PFSK-1 (cell line): ENCODE measurements around the gene ZNF736.

Experiments used
- FOXP2 ChIP-seq: optimal IDR thresholded peaks from 2 replicates; pipeline ENCODE3; 2011; ENCODE audit warnings: borderline replicate concordance, control low read depth, inconsistent platforms; ENCODE audit not compliant: insufficient read depth; ENCODE audit errors: extremely low read length, extremely low read depth
- POLR2AphosphoS5 ChIP-seq: IDR thresholded peaks from 2 replicates; pipeline ENCODE4 v1.6.1; 2012; ENCODE audit warnings: low read depth, mild to moderate bottlenecking, control low read depth, low read length, moderate library complexity
- SIN3A ChIP-seq: IDR thresholded peaks from 2 replicates; pipeline ENCODE4 v1.6.1; 2012; ENCODE audit warnings: mild to moderate bottlenecking, low read length, moderate library complexity, borderline replicate concordance; ENCODE audit not compliant: insufficient read depth
- TAF1 ChIP-seq: IDR thresholded peaks from 2 replicates; pipeline ENCODE4 v1.6.1; 2012; ENCODE audit warnings: low read length, control low read depth, borderline replicate concordance; ENCODE audit not compliant: insufficient read depth
- TF ChIP-seq, protein P1 (sequence below), 2 experiments: IDR thresholded peaks; 2 replicates each; pipeline versions ENCODE4 v1.6.1 to v1.8.0; 2011 to 2012; ENCODE audit warnings: low read depth in 2 of 2, low read length in 2 of 2, control low read depth in 1 of 2, inconsistent platforms in 1 of 2, mild to moderate bottlenecking in 1 of 2, moderate library complexity in 1 of 2; ENCODE audit not compliant: insufficient read depth in 1 of 2

The ZNF736 gene

DNA sequence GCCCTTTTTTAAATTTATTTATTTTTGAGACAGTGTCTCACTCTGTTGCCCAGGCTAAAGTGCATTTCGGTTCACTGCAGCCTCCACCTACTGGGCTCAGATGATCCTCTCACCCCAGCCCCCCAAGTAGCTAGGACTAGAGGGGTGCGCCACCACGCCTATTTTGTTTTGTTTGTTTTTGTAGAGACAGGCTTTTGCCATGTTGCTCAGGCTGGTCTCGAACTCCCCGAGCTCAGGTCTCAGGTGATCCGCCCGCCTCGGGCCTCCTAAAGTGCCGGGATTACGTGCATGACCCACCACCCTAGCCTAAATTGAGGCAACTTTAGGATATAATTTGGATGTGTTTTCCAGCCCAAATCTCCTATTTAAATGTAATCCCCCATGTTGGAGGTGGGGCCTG, 805 bp downstream of the ZNF736 start:
- TF ChIP-seq FOXP2 (no peak), TAF1 (no peak), POLR2AphosphoS5 (no peak), SIN3A (no peak)
- TF ChIP-seq, protein P1, sequence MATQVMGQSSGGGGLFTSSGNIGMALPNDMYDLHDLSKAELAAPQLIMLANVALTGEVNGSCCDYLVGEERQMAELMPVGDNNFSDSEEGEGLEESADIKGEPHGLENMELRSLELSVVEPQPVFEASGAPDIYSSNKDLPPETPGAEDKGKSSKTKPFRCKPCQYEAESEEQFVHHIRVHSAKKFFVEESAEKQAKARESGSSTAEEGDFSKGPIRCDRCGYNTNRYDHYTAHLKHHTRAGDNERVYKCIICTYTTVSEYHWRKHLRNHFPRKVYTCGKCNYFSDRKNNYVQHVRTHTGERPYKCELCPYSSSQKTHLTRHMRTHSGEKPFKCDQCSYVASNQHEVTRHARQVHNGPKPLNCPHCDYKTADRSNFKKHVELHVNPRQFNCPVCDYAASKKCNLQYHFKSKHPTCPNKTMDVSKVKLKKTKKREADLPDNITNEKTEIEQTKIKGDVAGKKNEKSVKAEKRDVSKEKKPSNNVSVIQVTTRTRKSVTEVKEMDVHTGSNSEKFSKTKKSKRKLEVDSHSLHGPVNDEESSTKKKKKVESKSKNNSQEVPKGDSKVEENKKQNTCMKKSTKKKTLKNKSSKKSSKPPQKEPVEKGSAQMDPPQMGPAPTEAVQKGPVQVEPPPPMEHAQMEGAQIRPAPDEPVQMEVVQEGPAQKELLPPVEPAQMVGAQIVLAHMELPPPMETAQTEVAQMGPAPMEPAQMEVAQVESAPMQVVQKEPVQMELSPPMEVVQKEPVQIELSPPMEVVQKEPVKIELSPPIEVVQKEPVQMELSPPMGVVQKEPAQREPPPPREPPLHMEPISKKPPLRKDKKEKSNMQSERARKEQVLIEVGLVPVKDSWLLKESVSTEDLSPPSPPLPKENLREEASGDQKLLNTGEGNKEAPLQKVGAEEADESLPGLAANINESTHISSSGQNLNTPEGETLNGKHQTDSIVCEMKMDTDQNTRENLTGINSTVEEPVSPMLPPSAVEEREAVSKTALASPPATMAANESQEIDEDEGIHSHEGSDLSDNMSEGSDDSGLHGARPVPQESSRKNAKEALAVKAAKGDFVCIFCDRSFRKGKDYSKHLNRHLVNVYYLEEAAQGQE (IDR thresholded peaks at IDR 0.05; ENCODE audit: insufficient read depth in 1 of 2, low read depth in 2 of 2, low read length in 2 of 2), result no peak

DNA sequence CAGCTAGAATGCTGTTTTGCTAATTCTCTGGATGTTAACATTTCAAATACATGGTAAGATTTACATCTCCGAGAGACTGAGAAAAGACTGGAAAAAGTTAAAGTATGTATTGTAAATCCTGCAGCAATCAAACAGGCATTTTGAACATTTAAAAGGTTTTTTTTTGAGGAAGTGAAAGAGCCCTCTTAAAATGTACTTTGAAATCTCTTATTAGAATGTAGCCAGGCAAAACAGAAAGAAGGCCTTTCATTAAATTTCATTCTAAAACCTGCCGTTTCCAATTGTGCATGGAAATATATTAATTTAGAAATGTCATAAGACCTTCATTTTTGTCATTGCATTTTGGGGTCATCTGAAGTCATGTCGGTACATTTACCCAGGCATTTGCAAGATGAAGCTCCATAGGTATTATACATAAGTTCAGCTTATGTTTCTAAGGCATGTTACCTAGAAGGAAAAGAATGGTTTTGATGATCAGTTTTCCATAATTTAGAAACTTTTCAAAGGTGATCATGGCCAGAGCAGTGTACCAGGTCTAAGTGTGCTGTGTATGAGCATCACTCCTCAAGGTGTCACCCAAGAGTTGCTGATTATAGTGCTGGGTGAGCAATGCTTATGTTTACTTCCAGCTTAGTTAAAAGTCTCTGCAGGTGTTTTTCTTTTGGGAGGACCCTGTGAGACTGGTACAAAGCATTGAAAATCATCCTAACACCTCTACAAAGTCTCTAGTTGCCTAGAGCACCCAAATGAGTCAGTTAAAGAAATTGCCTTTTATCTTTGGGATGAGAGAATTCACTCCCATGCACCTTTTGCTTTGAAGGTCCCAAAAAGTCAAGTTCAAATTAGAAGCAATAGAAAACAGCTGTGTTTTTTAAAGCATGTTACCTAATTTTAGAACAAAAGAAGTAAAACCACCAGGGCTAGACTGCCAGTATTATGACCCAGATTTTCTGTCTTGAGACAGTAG, 7.1 kb downstream of the ZNF736 start:
- TF ChIP-seq FOXP2 (no peak), POLR2AphosphoS5 (no peak), SIN3A (no peak)
- TF ChIP-seq, protein P1 (IDR thresholded peaks at IDR 0.05; ENCODE audit: insufficient read depth in 1 of 2, low read depth in 2 of 2, low read length in 2 of 2), result no peak

DNA sequence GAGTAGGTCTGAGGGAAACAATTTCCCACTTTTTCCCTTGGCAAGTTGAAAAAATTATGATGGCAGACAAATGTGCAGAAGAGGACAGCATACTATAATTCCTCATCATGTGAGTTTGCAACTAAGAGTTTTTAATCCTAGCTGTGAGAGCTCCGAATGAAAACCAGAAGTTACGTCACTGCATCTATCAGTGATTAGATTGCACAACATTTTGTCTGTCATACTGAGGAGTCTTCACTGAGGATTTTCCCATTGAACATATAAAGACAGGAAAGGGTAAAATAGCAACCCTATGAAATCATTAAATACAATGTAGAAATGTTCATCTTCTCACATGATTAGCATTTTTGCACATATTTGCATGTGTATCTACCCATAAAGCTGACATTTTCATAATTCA, 45.8 kb downstream of the ZNF736 start:
- TF ChIP-seq POLR2AphosphoS5 (no peak), TAF1 (no peak), SIN3A (no peak), FOXP2 (no peak)
- TF ChIP-seq, protein P1 (IDR thresholded peaks at IDR 0.05; ENCODE audit: insufficient read depth in 1 of 2, low read depth in 2 of 2, low read length in 2 of 2), result no peak

DNA sequence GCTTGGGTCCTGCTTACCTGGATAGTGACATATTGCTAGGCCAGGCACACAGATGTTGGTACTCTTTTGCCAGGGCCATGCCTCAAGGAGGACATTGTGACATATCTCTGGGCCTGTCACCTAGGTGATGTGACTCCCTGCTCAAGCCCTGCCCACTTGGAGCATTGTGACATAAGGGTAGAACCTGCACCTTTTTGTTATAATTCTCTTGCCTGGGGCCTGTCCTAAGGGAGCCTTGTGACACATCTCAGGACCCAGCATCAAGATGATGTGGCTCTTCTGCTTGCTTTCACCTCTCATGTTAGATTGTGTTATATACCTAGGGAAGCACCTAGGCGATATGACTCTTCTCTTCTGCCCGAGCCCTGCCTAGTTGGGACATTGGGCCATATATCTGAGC, 57.4 kb downstream of the ZNF736 start:
- TF ChIP-seq, protein P1 (IDR thresholded peaks at IDR 0.05; ENCODE audit: insufficient read depth in 1 of 2, low read depth in 2 of 2, low read length in 2 of 2), result no peak
- no peak for TF ChIP-seq SIN3A
- TF ChIP-seq FOXP2, result no peak
- no peak for TF ChIP-seq POLR2AphosphoS5
- TF ChIP-seq TAF1, result no peak
